BJ (cell line): ENCODE measurements around the gene TPBG. TPM values are rescaled to one million over a fixed set of nuclear protein-coding genes. Genes with fewer than 3 reads are reported as not detected.

Experiments
- CTCF ChIA-PET: fragments of 350-600 bp; formaldehyde crosslinking; extraction: SDS; loops from one replicate; lab custom pipeline; 2021; ENCODE audit warnings: antibody characterized with exemption, inconsistent platforms; lab: Yijun Ruan, JAX
- POLR2A ChIA-PET: fragments of 300-600 bp; sonication (Branson Sonifier 250); formaldehyde crosslinking; extraction: SDS; loops from one replicate; lab custom pipeline; 2021; ENCODE audit warnings: antibody characterized with exemption; lab: Charles Lee
- DNase-seq: peaks from one replicate; pipeline ENCODE4 v3.0.0-alpha.2; 2011; ENCODE audit warnings: low read depth
- H3K27me3 ChIP-seq: 2 replicates; pipeline ENCODE4 v1.6.0; 2011; ENCODE audit warnings: low read length; ENCODE audit not compliant: control insufficient read depth, insufficient read depth
- H3K36me3 ChIP-seq: 2 replicates; pipeline ENCODE4 v1.5.1; 2011; ENCODE audit warnings: low read length; ENCODE audit not compliant: control insufficient read depth, insufficient read depth
- H3K4me3 ChIP-seq: 2 replicates; pipeline ENCODE4 v1.5.1; 2011; ENCODE audit warnings: low read depth, mild to moderate bottlenecking, control low read depth, low read length
- polyA plus RNA-seq: library from polyadenylated mRNA; depleted of rRNA; stranded (reverse); fragments of >200 nt; gene quantifications from 2 replicates; pipeline ENCODE4 v1.2.3, GENCODE V29; 2011
- TF ChIP-seq, protein P1 (sequence below): IDR thresholded peaks from 2 replicates; pipeline ENCODE4 v1.5.1; 2011; ENCODE audit warnings: low read depth, mild to moderate bottlenecking, control low read depth, inconsistent platforms, low read length, moderate library complexity; ENCODE audit not compliant: insufficient read depth

The TPBG gene
- polyA plus RNA-seq, 1 experiment, result 101 TPM

DNA sequence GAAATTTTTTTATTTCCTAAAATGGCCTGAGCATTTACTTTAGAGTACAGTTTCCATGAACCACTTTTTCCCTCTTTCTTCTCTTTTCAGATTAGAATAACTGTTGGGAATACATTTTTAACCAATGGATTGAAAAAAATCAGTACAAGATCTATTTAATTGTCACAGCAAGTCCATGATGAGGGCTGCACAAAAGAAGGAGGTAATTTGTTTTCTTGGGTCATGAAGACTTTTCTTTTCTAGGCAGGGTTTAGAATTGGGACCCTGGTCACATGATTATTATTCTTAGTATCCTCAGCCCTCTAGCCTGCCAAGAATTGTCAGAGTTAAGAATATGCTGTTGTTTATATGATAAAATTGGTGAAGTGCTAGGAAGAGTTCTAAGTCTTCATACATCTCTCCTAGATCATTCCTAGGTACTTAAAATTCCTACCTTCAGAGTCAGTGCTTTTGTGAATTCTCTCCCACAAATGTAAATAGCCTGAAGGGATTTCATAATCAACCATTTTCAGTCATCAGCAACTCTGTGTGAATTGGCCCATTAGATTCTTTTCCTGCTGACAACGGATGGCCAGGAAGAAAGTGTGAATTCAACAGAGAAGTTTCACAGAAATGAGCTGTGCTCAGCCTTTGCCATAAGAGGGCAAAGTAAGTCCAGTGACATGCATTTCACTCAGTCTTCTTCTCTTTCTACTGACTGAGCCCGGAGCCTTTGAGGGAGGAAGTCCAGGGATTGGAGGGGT, 32.4 kb upstream of the TPBG start:
- CTCF ChIA-PET, result interaction anchor here (0.6 to 1.2 kb wide), 6 partner anchors 27 to 727 kb away, joined by 3 to 4 read pairs (median 3); no protein-coding TSS in a partner anchor

DNA sequence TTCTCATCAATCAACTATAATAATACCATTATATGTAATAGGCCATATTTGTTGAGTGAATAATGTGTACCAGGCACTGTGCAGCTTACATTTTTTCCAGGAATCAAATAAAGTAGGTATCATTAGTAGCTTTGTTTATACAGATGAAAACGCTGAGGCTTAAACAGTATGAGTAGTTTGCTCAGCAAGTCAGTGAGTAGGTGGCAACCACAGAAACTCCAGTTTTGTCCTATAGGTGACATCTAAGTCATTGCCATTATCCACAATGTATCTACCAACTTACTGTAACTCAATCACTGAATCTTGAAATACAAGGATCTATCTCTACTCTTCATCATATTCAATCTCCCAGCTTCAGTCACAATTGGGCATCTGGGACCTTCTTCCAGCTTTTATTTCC, 29.8 kb upstream of the TPBG start:
- TF ChIP-seq, protein P1, sequence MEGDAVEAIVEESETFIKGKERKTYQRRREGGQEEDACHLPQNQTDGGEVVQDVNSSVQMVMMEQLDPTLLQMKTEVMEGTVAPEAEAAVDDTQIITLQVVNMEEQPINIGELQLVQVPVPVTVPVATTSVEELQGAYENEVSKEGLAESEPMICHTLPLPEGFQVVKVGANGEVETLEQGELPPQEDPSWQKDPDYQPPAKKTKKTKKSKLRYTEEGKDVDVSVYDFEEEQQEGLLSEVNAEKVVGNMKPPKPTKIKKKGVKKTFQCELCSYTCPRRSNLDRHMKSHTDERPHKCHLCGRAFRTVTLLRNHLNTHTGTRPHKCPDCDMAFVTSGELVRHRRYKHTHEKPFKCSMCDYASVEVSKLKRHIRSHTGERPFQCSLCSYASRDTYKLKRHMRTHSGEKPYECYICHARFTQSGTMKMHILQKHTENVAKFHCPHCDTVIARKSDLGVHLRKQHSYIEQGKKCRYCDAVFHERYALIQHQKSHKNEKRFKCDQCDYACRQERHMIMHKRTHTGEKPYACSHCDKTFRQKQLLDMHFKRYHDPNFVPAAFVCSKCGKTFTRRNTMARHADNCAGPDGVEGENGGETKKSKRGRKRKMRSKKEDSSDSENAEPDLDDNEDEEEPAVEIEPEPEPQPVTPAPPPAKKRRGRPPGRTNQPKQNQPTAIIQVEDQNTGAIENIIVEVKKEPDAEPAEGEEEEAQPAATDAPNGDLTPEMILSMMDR, result no peak
- H3K27me3 ChIP-seq, result no peaks in the 10 kb centered on the region
- POLR2A ChIA-PET, result no interaction called here
- CTCF ChIA-PET, result interaction anchor here (0.6 to 1.0 kb wide), 3 partner anchors 39 to 283 kb away, joined by 3 read pairs; no protein-coding TSS in a partner anchor
- no peak overlapping the region for H3K4me3 ChIP-seq
- DNase-seq, result no peak
- no peaks in the 10 kb centered on the region for H3K36me3 ChIP-seq

More for the DNA sequence above, 32.4 kb upstream of the TPBG start:
- H3K27me3 ChIP-seq, result no peaks in the 10 kb centered on the region
- H3K36me3 ChIP-seq, result no peaks in the 10 kb centered on the region
- peak; percentile 49 for DNase-seq
- TF ChIP-seq, protein P1, result peak; percentile 49
- POLR2A ChIA-PET, result interaction anchor here (0.6 kb wide), 1 partner anchor 723 kb away, joined by 10 read pairs; no protein-coding TSS in a partner anchor
- H3K4me3 ChIP-seq, result no peak overlapping the region

DNA sequence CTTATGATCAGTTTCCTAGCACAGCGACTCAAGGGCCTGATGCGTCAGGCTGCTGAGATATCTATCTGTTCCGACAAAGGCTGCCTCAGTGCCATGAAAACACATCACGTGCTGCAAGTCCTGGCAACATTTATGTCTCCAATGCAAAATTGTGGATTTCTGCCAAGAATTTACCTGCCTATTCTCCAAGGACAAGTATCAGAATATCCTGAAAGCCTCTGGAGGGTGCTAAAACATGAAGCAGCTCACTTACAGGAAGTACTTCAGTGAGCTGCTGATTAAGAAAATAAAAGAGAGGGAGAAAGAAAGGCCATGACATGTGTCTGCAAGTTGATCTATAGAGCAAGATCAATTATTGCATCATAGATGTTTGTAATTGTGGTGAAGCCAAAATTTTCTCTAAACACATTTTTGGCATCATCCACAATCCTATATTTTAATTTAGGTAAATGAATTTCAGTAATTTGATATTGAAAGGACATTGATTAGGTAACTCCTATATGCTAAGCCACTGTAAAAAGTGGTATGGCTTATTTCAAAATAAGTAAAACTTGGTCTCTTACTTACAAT, 25.8 kb upstream of the TPBG start:
- TF ChIP-seq, protein P1, result no peak
- no peak for DNase-seq
- CTCF ChIA-PET, result no interaction called here
- H3K27me3 ChIP-seq, result no peaks in the 10 kb centered on the region
- H3K4me3 ChIP-seq, result no peak overlapping the region
- POLR2A ChIA-PET, result no interaction called here
- no peaks in the 10 kb centered on the region for H3K36me3 ChIP-seq

DNA sequence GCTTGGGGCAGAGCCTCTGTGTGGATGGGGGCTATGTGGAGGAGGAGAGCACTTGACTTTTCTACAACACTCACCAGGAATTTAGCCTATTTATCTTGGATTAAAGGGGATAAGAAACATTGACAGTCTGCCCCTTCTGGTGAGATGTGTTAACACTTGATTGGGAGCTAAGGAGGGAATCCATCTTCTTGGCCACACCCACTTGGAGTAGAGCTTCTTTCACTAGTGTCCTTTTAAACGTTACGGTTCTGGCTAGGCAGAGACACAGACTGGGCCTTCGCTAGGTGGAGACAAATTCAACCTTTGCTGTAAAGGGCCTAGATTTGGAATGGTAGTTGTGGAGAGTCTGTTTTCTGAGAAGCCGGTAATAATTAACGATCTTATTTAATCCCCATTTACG, 15.5 kb upstream of the TPBG start:
- POLR2A ChIA-PET, result no interaction called here
- Histone ChIP-seq H3K4me3 (no peak overlapping the region), H3K36me3 (no peaks in the 10 kb centered on the region), H3K27me3 (no peaks in the 10 kb centered on the region)
- no peak for DNase-seq
- CTCF ChIA-PET, result interaction anchor here (1.1 kb wide), 1 partner anchor 15 kb away, joined by 3 read pairs; no protein-coding TSS in a partner anchor
- TF ChIP-seq, protein P1, result no peak

DNA sequence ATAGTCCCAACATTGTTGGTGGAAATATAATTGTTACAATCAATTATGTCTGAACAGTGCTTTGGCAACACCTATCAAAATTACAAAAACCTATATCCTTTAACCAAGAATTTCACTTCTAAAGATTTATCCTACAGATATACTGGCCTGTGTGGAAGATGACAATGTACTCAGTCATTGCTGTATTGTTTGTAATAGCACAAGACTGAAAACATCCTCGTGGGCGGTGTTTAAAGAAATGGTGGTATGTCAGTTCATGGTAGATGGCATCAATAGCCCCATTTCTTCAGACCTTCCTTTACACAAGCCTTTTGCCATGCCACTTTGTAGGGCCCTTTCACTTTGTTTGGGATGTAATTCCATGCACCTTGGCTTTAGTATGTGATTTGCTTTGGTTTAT, 9.8 kb upstream of the TPBG start:
- no peaks in the 10 kb centered on the region for H3K36me3 ChIP-seq
- H3K27me3 ChIP-seq, result no peaks in the 10 kb centered on the region
- ChIA-PET POLR2A (no interaction called here), CTCF (no interaction called here)
- no peak for DNase-seq
- no peak overlapping the region for H3K4me3 ChIP-seq
- TF ChIP-seq, protein P1, result no peak
